Measurements from ENCODE around the gene ERFL. TPM values are rescaled to one million over a fixed set of nuclear protein-coding genes. Genes with fewer than 3 reads are reported as not detected.

ERFL gene
- total and polyA plus RNA-seq, 2 experiments from 2014 or later = 0.69 TPM; not detected in 1

- TF ChIP-seq CTCF (conservative IDR thresholded peaks at IDR 0.05; ENCODE audit: low read depth in 2 of 2) = no peak
- TF ChIP-seq EZH2phosphoT487 (IDR thresholded peaks at IDR 0.05; ENCODE audit: unreplicated experiment) = no peak
- TF ChIP-seq POLR2AphosphoS5 (IDR thresholded peaks at IDR 0.05; ENCODE audit: low read depth) = no peak
- no peak for TF ChIP-seq REST (IDR thresholded peaks at IDR 0.05; ENCODE audit: unreplicated experiment)
- no peak for TF ChIP-seq ZNF114 (CRISPR knock-in tag; IDR thresholded peaks at IDR 0.05)
- no peak for TF ChIP-seq ZNF331 (CRISPR knock-in tag; IDR thresholded peaks at IDR 0.05; ENCODE audit: low read depth)
- TF ChIP-seq STAT1 (IDR thresholded peaks at IDR 0.05; ENCODE audit: unreplicated experiment) = no peak
- TF ChIP-seq EZH2 (IDR thresholded peaks at IDR 0.05; ENCODE audit: low read depth, unreplicated experiment) = no peak
- TF ChIP-seq CREB1 (CRISPR knock-in tag; IDR thresholded peaks at IDR 0.05; ENCODE audit: low read depth) = no peak
Measured at GRCh38 chr19:41941410-41942202, 13.4 kb upstream of the ERFL start (continued).

GRCh38 chr19:41940731-41941409 is 12.6 kb upstream of the ERFL start:
- 0 out of 2 replicates have a peak, but pooled peaks cover 4% of the 10 kb centered on the region for H4K20me1 ChIP-seq (replicated peaks; ENCODE audit: insufficient read depth)
- no peak for DNase-seq (ENCODE audit: low spot score)
- Mint-ChIP-seq H3K27me3 (ENCODE audit: insufficient read depth, low read depth, poor library complexity) (peaks cover 32% of the 10 kb centered on the region), H3K4me1 (peaks cover 6% of the 10 kb centered on the region), H3K27ac (no peak overlapping the region), H3K9me3 (peaks cover 8% of the 10 kb centered on the region; the same call in 1 of the 3 replicates), H3K36me3 (ENCODE audit: low read depth) (peaks cover 3% of the 10 kb centered on the region; the same call in 1 of the 3 replicates), H3K4me3 (peak overlapping the region; percentile 85)
- ATAC-seq = no peak; the same call in 2 of the 3 replicates
- peaks cover 4% of the 10 kb centered on the region; the same call in 1 of the 2 replicates for H3F3A ChIP-seq (replicated peaks; ENCODE audit: low read depth)
- H3K9me2 ChIP-seq (ENCODE audit: insufficient read depth) = no peaks in the 10 kb centered on the region
- H3K27me3 ChIP-seq (ENCODE audit: insufficient read depth) = peaks cover 61% of the 10 kb centered on the region
- peak overlapping the region; percentile 94 for H2AFZ ChIP-seq
- peak overlapping the region; percentile 66 for H3K4me3 ChIP-seq
- H3K27ac ChIP-seq (ENCODE audit: low read depth) = no peak overlapping the region
- H3K36me3 ChIP-seq (ENCODE audit: insufficient read depth) = no peaks in the 10 kb centered on the region
- peak overlapping the region; percentile 87 for H3K4me2 ChIP-seq
- peaks cover 5% of the 10 kb centered on the region; the same call in 1 of the 2 replicates for H3K4me1 ChIP-seq (ENCODE audit: insufficient read depth)
- no peaks in the 10 kb centered on the region for H3K79me2 ChIP-seq (replicated peaks; ENCODE audit: insufficient read depth)
- TF ChIP-seq NANOG (IDR thresholded peaks at IDR 0.05; ENCODE audit: borderline replicate concordance) = no peak
- no peak for TF ChIP-seq ETS1 (IDR thresholded peaks at IDR 0.05)
- no peak for TF ChIP-seq STAT1 (IDR thresholded peaks at IDR 0.05; ENCODE audit: unreplicated experiment)
- TF ChIP-seq JUNB (IDR thresholded peaks at IDR 0.05; ENCODE audit: unreplicated experiment) = no peak
- TF ChIP-seq CTCF (conservative IDR thresholded peaks at IDR 0.05; ENCODE audit: low read depth in 2 of 2) = no peak
- no peak for TF ChIP-seq REST (IDR thresholded peaks at IDR 0.05; ENCODE audit: unreplicated experiment)
- TF ChIP-seq POLR2AphosphoS5 (IDR thresholded peaks at IDR 0.05; ENCODE audit: low read depth) = no peak
- TF ChIP-seq ZNF331 (CRISPR knock-in tag; IDR thresholded peaks at IDR 0.05; ENCODE audit: low read depth) = no peak

All from GM23338 (cell line).